HEK293 (cell line): ENCODE results near the gene CFAP99.

Experiments used
- GLI2 ChIP-seq: fragments of 450-650 bp; formaldehyde crosslinking; IDR thresholded peaks from 2 replicates; pipeline ENCODE4; 2017; ENCODE audit warnings: missing biosample characterization, missing genetic modification characterization, low read depth, borderline replicate concordance
- GLIS2 ChIP-seq: fragments of 450-650 bp; formaldehyde crosslinking; IDR thresholded peaks from 2 replicates; pipeline ENCODE4 v1.5.1; 2016; ENCODE audit warnings: missing biosample characterization, missing genetic modification characterization
- MYNN ChIP-seq: fragments of 450-650 bp; formaldehyde crosslinking; IDR thresholded peaks from 2 replicates; pipeline ENCODE4 v1.5.1; 2016; ENCODE audit warnings: missing biosample characterization, missing genetic modification characterization, borderline replicate concordance
- PRDM1 ChIP-seq: fragments of 450-650 bp; formaldehyde crosslinking; IDR thresholded peaks from 2 replicates; pipeline ENCODE4; 2016; ENCODE audit warnings: missing biosample characterization, missing genetic modification characterization
- SCRT2 ChIP-seq: fragments of 450-650 bp; formaldehyde crosslinking; IDR thresholded peaks from 2 replicates; pipeline ENCODE4 v1.5.1; 2016; ENCODE audit warnings: missing biosample characterization, missing genetic modification characterization
- SP3 ChIP-seq: fragments of 450-650 bp; formaldehyde crosslinking; IDR thresholded peaks from 2 replicates; pipeline ENCODE4 v1.5.1; 2016; ENCODE audit warnings: missing biosample characterization, missing genetic modification characterization
- ZFP69B ChIP-seq: fragments of 450-650 bp; formaldehyde crosslinking; IDR thresholded peaks from 2 replicates; pipeline ENCODE4 v1.5.1; 2016; ENCODE audit warnings: missing biosample characterization, missing genetic modification characterization
- ZNF133 ChIP-seq: fragments of 450-650 bp; formaldehyde crosslinking; IDR thresholded peaks from 2 replicates; pipeline ENCODE4 v1.5.1; 2016; ENCODE audit warnings: missing biosample characterization, missing genetic modification characterization
- ZNF157 ChIP-seq: fragments of 450-650 bp; formaldehyde crosslinking; IDR thresholded peaks from 2 replicates; pipeline ENCODE4 v1.5.1; 2016; ENCODE audit warnings: missing biosample characterization, missing genetic modification characterization
- ZNF23 ChIP-seq: fragments of 450-650 bp; formaldehyde crosslinking; IDR thresholded peaks from 2 replicates; pipeline ENCODE4 v1.5.1; 2016; ENCODE audit warnings: missing biosample characterization, missing genetic modification characterization, borderline replicate concordance
- ZNF266 ChIP-seq: fragments of 450-650 bp; formaldehyde crosslinking; IDR thresholded peaks from 2 replicates; pipeline ENCODE4 v1.5.1; 2016; ENCODE audit warnings: missing biosample characterization, missing genetic modification characterization, low read depth
- ZNF366 ChIP-seq: fragments of 450-650 bp; formaldehyde crosslinking; conservative IDR thresholded peaks from 2 replicates; pipeline ENCODE4 v1.5.1; 2016; ENCODE audit warnings: missing biosample characterization, missing genetic modification characterization
- ZNF48 ChIP-seq: fragments of 450-650 bp; formaldehyde crosslinking; IDR thresholded peaks from 2 replicates; pipeline ENCODE4 v1.5.1; 2016; ENCODE audit warnings: missing biosample characterization, missing genetic modification characterization
- ZNF530 ChIP-seq: fragments of 450-650 bp; formaldehyde crosslinking; IDR thresholded peaks from 2 replicates; pipeline ENCODE4 v1.5.1; 2016; ENCODE audit warnings: low read depth, missing biosample characterization, missing genetic modification characterization
- ZNF596 ChIP-seq: fragments of 450-650 bp; IDR thresholded peaks from 2 replicates; pipeline ENCODE4 v1.5.0; 2018; ENCODE audit warnings: missing biosample characterization, mild to moderate bottlenecking, missing genetic modification characterization, moderate library complexity
- ZNF624 ChIP-seq: fragments of 450-650 bp; formaldehyde crosslinking; IDR thresholded peaks from 2 replicates; pipeline ENCODE4 v1.5.1; 2017; ENCODE audit warnings: missing biosample characterization, missing genetic modification characterization
- ZSCAN23 ChIP-seq: fragments of 450-650 bp; formaldehyde crosslinking; IDR thresholded peaks from 2 replicates; pipeline ENCODE4 v1.5.1; 2016; ENCODE audit warnings: missing biosample characterization, missing genetic modification characterization
- TF ChIP-seq, protein P1 (sequence below): fragments of 450-650 bp; formaldehyde crosslinking; IDR thresholded peaks from 2 replicates; pipeline ENCODE4 v1.5.1; 2016; ENCODE audit warnings: missing biosample characterization, missing genetic modification characterization, low read depth
- TF ChIP-seq, protein P2 (sequence below): fragments of 450-650 bp; formaldehyde crosslinking; IDR thresholded peaks from 2 replicates; pipeline ENCODE4 v1.5.1; 2016; ENCODE audit warnings: missing biosample characterization, missing genetic modification characterization
- TF ChIP-seq, protein P3 (sequence below): fragments of 450-650 bp; formaldehyde crosslinking; IDR thresholded peaks from 2 replicates; pipeline ENCODE4 v1.5.1; 2016; ENCODE audit warnings: missing biosample characterization, missing genetic modification characterization
- TF ChIP-seq, protein P4 (sequence below): fragments of 450-650 bp; formaldehyde crosslinking; IDR thresholded peaks from 2 replicates; pipeline ENCODE4 v1.5.1; 2016; ENCODE audit warnings: missing biosample characterization, missing genetic modification characterization
- TF ChIP-seq, protein P5 (sequence below): fragments of 450-650 bp; formaldehyde crosslinking; conservative IDR thresholded peaks from 2 replicates; pipeline ENCODE4 v1.5.1; 2016; ENCODE audit warnings: low read depth, missing biosample characterization, missing genetic modification characterization
- TF ChIP-seq, protein P6 (sequence below): fragments of 450-650 bp; formaldehyde crosslinking; IDR thresholded peaks from 2 replicates; pipeline ENCODE4 v1.5.1; 2016; ENCODE audit warnings: missing biosample characterization, missing genetic modification characterization

The CFAP99 gene

DNA sequence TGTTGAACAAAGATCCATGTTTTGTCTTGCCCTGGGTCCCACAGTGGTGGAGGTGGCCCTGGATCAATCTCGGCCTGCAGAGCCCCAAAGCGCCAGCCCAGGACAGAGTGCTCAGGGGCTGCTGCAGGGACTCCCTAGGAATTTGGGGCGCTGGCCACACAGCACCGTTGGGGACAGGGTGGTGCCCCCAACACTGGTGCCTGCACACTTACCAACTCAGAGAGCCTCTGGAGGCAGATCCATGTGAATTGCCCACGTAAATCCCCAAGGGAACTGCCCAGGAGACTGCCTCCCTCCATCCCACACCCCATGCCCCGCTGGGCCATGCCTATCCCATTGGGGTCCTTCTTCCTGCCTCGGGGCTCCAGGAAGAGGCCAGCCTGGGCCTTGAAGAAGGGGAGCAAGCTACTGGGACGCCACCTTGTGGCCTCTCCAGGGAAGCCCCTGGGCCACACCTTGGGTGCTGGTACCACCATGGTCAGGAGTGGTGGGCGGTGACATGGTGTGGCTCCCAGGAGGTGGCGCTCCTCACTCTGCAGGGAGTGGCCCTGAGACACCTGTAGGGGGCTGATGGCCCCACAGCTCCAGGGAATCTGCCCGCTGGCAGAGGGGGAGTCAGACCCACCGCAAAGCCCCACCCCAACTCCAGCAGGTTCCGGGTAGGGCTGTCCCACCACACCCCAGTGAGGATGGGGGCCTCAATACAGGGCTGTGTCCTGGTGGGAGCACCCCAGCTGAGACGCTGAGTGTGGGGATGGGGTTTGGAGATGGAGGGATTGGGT lies 22.8 kb downstream of the CFAP99 start (continued):
- TF ChIP-seq, protein P1, sequence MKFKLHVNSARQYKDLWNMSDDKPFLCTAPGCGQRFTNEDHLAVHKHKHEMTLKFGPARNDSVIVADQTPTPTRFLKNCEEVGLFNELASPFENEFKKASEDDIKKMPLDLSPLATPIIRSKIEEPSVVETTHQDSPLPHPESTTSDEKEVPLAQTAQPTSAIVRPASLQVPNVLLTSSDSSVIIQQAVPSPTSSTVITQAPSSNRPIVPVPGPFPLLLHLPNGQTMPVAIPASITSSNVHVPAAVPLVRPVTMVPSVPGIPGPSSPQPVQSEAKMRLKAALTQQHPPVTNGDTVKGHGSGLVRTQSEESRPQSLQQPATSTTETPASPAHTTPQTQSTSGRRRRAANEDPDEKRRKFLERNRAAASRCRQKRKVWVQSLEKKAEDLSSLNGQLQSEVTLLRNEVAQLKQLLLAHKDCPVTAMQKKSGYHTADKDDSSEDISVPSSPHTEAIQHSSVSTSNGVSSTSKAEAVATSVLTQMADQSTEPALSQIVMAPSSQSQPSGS (tag by site-specific recombination) = no peak
- TF ChIP-seq PRDM1 (tag by site-specific recombination) = no peak
- TF ChIP-seq ZSCAN23 (tag by site-specific recombination) = no peak
- no peak for TF ChIP-seq ZNF596 (tag by site-specific recombination)
- TF ChIP-seq, protein P2, sequence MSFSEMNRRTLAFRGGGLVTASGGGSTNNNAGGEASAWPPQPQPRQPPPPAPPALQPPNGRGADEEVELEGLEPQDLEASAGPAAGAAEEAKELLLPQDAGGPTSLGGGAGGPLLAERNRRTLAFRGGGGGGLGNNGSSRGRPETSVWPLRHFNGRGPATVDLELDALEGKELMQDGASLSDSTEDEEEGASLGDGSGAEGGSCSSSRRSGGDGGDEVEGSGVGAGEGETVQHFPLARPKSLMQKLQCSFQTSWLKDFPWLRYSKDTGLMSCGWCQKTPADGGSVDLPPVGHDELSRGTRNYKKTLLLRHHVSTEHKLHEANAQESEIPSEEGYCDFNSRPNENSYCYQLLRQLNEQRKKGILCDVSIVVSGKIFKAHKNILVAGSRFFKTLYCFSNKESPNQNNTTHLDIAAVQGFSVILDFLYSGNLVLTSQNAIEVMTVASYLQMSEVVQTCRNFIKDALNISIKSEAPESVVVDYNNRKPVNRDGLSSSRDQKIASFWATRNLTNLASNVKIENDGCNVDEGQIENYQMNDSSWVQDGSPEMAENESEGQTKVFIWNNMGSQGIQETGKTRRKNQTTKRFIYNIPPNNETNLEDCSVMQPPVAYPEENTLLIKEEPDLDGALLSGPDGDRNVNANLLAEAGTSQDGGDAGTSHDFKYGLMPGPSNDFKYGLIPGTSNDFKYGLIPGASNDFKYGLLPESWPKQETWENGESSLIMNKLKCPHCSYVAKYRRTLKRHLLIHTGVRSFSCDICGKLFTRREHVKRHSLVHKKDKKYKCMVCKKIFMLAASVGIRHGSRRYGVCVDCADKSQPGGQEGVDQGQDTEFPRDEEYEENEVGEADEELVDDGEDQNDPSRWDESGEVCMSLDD = peak; percentile 79
- TF ChIP-seq, protein P3, sequence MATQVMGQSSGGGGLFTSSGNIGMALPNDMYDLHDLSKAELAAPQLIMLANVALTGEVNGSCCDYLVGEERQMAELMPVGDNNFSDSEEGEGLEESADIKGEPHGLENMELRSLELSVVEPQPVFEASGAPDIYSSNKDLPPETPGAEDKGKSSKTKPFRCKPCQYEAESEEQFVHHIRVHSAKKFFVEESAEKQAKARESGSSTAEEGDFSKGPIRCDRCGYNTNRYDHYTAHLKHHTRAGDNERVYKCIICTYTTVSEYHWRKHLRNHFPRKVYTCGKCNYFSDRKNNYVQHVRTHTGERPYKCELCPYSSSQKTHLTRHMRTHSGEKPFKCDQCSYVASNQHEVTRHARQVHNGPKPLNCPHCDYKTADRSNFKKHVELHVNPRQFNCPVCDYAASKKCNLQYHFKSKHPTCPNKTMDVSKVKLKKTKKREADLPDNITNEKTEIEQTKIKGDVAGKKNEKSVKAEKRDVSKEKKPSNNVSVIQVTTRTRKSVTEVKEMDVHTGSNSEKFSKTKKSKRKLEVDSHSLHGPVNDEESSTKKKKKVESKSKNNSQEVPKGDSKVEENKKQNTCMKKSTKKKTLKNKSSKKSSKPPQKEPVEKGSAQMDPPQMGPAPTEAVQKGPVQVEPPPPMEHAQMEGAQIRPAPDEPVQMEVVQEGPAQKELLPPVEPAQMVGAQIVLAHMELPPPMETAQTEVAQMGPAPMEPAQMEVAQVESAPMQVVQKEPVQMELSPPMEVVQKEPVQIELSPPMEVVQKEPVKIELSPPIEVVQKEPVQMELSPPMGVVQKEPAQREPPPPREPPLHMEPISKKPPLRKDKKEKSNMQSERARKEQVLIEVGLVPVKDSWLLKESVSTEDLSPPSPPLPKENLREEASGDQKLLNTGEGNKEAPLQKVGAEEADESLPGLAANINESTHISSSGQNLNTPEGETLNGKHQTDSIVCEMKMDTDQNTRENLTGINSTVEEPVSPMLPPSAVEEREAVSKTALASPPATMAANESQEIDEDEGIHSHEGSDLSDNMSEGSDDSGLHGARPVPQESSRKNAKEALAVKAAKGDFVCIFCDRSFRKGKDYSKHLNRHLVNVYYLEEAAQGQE (tag by site-specific recombination) = 0 out of 2 replicates have a peak, but pooled peaks have one; percentile 9
- no peak for TF ChIP-seq GLI2 (tag by site-specific recombination)
- TF ChIP-seq SP3 (tag by site-specific recombination) = peak; percentile 51
- no peak for TF ChIP-seq MYNN (tag by site-specific recombination)
- no peak for TF ChIP-seq ZNF133 (tag by site-specific recombination)
- TF ChIP-seq ZNF366 (tag by site-specific recombination) = no peak
- no peak for TF ChIP-seq ZNF624 (tag by site-specific recombination)
- no peak for TF ChIP-seq ZNF530
- TF ChIP-seq, protein P4, sequence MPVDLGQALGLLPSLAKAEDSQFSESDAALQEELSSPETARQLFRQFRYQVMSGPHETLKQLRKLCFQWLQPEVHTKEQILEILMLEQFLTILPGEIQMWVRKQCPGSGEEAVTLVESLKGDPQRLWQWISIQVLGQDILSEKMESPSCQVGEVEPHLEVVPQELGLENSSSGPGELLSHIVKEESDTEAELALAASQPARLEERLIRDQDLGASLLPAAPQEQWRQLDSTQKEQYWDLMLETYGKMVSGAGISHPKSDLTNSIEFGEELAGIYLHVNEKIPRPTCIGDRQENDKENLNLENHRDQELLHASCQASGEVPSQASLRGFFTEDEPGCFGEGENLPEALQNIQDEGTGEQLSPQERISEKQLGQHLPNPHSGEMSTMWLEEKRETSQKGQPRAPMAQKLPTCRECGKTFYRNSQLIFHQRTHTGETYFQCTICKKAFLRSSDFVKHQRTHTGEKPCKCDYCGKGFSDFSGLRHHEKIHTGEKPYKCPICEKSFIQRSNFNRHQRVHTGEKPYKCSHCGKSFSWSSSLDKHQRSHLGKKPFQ (tag by site-specific recombination) = no peak
- no peak for TF ChIP-seq ZNF157 (tag by site-specific recombination)
- TF ChIP-seq, protein P5, sequence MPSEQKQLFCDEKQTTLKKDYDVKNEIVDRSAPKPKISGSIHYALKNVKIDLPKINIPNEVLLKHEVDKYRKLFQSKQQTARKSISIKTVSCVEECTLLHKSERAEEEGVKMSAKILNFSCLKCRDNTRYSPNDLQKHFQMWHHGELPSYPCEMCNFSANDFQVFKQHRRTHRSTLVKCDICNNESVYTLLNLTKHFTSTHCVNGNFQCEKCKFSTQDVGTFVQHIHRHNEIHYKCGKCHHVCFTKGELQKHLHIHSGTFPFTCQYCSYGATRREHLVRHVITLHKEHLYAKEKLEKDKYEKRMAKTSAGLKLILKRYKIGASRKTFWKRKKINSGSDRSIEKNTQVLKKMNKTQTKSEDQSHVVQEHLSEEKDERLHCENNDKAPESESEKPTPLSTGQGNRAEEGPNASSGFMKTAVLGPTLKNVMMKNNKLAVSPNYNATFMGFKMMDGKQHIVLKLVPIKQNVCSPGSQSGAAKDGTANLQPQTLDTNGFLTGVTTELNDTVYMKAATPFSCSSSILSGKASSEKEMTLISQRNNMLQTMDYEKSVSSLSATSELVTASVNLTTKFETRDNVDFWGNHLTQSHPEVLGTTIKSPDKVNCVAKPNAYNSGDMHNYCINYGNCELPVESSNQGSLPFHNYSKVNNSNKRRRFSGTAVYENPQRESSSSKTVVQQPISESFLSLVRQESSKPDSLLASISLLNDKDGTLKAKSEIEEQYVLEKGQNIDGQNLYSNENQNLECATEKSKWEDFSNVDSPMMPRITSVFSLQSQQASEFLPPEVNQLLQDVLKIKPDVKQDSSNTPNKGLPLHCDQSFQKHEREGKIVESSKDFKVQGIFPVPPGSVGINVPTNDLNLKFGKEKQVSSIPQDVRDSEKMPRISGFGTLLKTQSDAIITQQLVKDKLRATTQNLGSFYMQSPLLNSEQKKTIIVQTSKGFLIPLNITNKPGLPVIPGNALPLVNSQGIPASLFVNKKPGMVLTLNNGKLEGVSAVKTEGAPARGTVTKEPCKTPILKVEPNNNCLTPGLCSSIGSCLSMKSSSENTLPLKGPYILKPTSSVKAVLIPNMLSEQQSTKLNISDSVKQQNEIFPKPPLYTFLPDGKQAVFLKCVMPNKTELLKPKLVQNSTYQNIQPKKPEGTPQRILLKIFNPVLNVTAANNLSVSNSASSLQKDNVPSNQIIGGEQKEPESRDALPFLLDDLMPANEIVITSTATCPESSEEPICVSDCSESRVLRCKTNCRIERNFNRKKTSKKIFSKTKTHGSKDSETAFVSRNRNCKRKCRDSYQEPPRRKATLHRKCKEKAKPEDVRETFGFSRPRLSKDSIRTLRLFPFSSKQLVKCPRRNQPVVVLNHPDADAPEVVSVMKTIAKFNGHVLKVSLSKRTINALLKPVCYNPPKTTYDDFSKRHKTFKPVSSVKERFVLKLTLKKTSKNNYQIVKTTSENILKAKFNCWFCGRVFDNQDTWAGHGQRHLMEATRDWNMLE (tag by site-specific recombination) = no peak
- TF ChIP-seq, protein P6, sequence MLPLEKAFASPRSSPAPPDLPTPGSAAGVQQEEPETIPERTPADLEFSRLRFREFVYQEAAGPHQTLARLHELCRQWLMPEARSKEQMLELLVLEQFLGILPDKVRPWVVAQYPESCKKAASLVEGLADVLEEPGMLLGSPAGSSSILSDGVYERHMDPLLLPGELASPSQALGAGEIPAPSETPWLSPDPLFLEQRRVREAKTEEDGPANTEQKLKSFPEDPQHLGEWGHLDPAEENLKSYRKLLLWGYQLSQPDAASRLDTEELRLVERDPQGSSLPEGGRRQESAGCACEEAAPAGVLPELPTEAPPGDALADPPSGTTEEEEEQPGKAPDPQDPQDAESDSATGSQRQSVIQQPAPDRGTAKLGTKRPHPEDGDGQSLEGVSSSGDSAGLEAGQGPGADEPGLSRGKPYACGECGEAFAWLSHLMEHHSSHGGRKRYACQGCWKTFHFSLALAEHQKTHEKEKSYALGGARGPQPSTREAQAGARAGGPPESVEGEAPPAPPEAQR = no peak
- peak; percentile 95 for TF ChIP-seq SCRT2 (tag by site-specific recombination)
- TF ChIP-seq ZNF266 (tag by site-specific recombination) = no peak
- TF ChIP-seq GLIS2 = peak; percentile 90
- TF ChIP-seq ZFP69B (tag by site-specific recombination) = peak; percentile 41; the same call in 1 of the 2 replicates
- TF ChIP-seq ZNF48 = no peak
- no peak for TF ChIP-seq ZNF23 (tag by site-specific recombination)
